GM23338 (cell line): ENCODE data around the gene HFE. TPM values are rescaled to one million over a fixed set of nuclear protein-coding genes. Genes with fewer than 3 reads are reported as not detected.

Source experiments
- ATAC-seq: fragments of 200-7000 bp; cut with Tn5 transposase; 3 replicates; pipeline ENCODE4 v1.9.1; 2020
- DNase-seq: peaks from one replicate; pipeline ENCODE4 v3.0.0-alpha.2; 2015; ENCODE audit warnings: low spot score
- H2AFZ ChIP-seq: fragments of 200-600 bp; sonication (generic); 2 replicates; pipeline ENCODE4 v1.8.0; 2016; ENCODE audit warnings: antibody characterized with exemption, mild to moderate bottlenecking, moderate library complexity
- H3F3A ChIP-seq: fragments of 200-600 bp; sonication (generic); replicated peaks from 2 replicates; pipeline ENCODE4 v1.8.0; 2017; ENCODE audit warnings: antibody characterized with exemption, mixed run types, low read depth
- H3K27ac ChIP-seq: fragments of 200-600 bp; sonication (generic); 2 replicates; pipeline ENCODE4 v1.6.1; 2016; ENCODE audit warnings: low read depth
- H3K27me3 ChIP-seq: fragments of 200-600 bp; sonication (generic); 2 replicates; pipeline ENCODE4 v1.8.0; 2016; ENCODE audit warnings: mild to moderate bottlenecking, mixed run types, moderate library complexity; ENCODE audit not compliant: insufficient read depth
- H3K36me3 ChIP-seq: fragments of 200-600 bp; sonication (generic); 2 replicates; pipeline ENCODE4 v1.8.0; 2016; ENCODE audit warnings: mild to moderate bottlenecking; ENCODE audit not compliant: insufficient read depth
- H3K4me1 ChIP-seq: fragments of 200-600 bp; sonication (generic); 2 replicates; pipeline ENCODE4 v1.8.0; 2016; ENCODE audit warnings: mild to moderate bottlenecking, moderate library complexity; ENCODE audit not compliant: insufficient read depth
- H3K4me2 ChIP-seq: fragments of 200-600 bp; sonication (generic); 2 replicates; pipeline ENCODE4 v1.7.1; 2017; ENCODE audit warnings: mixed run types
- H3K4me3 ChIP-seq: fragments of 200-600 bp; sonication (generic); 2 replicates; pipeline ENCODE4 v1.6.1; 2016; ENCODE audit warnings: mixed run types
- H3K79me2 ChIP-seq: fragments of 200-600 bp; sonication (generic); replicated peaks from 2 replicates; pipeline ENCODE4 v1.8.0; 2017; ENCODE audit warnings: mild to moderate bottlenecking; ENCODE audit not compliant: insufficient read depth
- H3K9me2 ChIP-seq: fragments of 200-600 bp; sonication (generic); 2 replicates; pipeline ENCODE4 v1.8.0; 2017; ENCODE audit not compliant: insufficient read depth
- H4K20me1 ChIP-seq: fragments of 200-600 bp; sonication (generic); replicated peaks from 2 replicates; pipeline ENCODE4 v1.8.0; 2017; ENCODE audit warnings: mild to moderate bottlenecking; ENCODE audit not compliant: insufficient read depth
- H3K27ac Mint-ChIP-seq: 2 replicates; pipeline ENCODE4 v1.8.0; 2020; ENCODE audit warnings: inconsistent platforms, mild to moderate bottlenecking, moderate library complexity, mixed read lengths
- H3K27me3 Mint-ChIP-seq: 3 replicates; pipeline ENCODE4 v1.8.0; 2022; ENCODE audit warnings: low read depth, mild to moderate bottlenecking, moderate library complexity, mixed read lengths, inconsistent platforms; ENCODE audit not compliant: insufficient read depth, poor library complexity
- H3K36me3 Mint-ChIP-seq: 3 replicates; pipeline ENCODE4 v1.8.0; 2021; ENCODE audit warnings: low read depth, mild to moderate bottlenecking, inconsistent platforms, moderate library complexity, mixed read lengths
- H3K4me1 Mint-ChIP-seq: 3 replicates; pipeline ENCODE4 v1.8.0; 2020; ENCODE audit warnings: mild to moderate bottlenecking, inconsistent platforms, mixed read lengths
- H3K4me3 Mint-ChIP-seq: 3 replicates; pipeline ENCODE4 v1.8.0; 2021; ENCODE audit warnings: moderate library complexity, mild to moderate bottlenecking, inconsistent platforms, mixed read lengths
- H3K9me3 Mint-ChIP-seq: 3 replicates; pipeline ENCODE4 v1.8.0; 2020; ENCODE audit warnings: moderate library complexity, mild to moderate bottlenecking, inconsistent platforms, mixed read lengths
- CREB1 ChIP-seq: fragments of 250-450 bp; sonication (Bioruptor Pico); IDR thresholded peaks from 2 replicates; pipeline ENCODE4 v1.5.0; 2020; ENCODE audit warnings: low read depth, mild to moderate bottlenecking, moderate library complexity
- CTCF ChIP-seq, 2 experiments: fragments of 200-600 bp in 1 of 2; sonication (generic) in 1 of 2; conservative IDR thresholded peaks; 2 replicates each; pipeline versions ENCODE4 v1.5.1 to v1.6.1; 2016 to 2017; ENCODE audit warnings: antibody characterized with exemption in 2 of 2, low read depth in 2 of 2, mild to moderate bottlenecking in 2 of 2, moderate library complexity in 1 of 2
- ETS1 ChIP-seq: IDR thresholded peaks from 2 replicates; pipeline ENCODE4 v1.6.1; 2016; ENCODE audit warnings: antibody characterized with exemption
- EZH2phosphoT487 ChIP-seq: fragments of 200-600 bp; sonication (generic); IDR thresholded peaks from one replicate; pipeline ENCODE4 v1.8.1; 2018; ENCODE audit warnings: antibody characterized with exemption; ENCODE audit not compliant: unreplicated experiment
- NANOG ChIP-seq: IDR thresholded peaks from 2 replicates; pipeline ENCODE4 v1.6.1; 2016; ENCODE audit warnings: antibody characterized with exemption, borderline replicate concordance
- POLR2AphosphoS5 ChIP-seq: IDR thresholded peaks from 2 replicates; pipeline ENCODE4 v1.6.1; 2016; ENCODE audit warnings: antibody characterized with exemption, low read depth
- ZNF114 ChIP-seq: fragments of 250-450 bp; sonication (Bioruptor Pico); IDR thresholded peaks from 2 replicates; pipeline ENCODE4 v1.5.0; 2020; ENCODE audit warnings: mild to moderate bottlenecking, moderate library complexity
- ZNF331 ChIP-seq: fragments of 250-450 bp; sonication (Bioruptor Pico); IDR thresholded peaks from 2 replicates; pipeline ENCODE4 v1.5.0; 2020; ENCODE audit warnings: low read depth, mild to moderate bottlenecking, moderate library complexity
- polyA plus RNA-seq: library from polyadenylated mRNA; unstranded; fragments of >200 nt; fragmentation: Nextera tagmentation; extraction: Ambion mirVana; gene quantifications from 2 replicates; pipeline ENCODE4 v1.2.1, GENCODE V29; 2016
- total RNA-seq: library from RNA; depleted of rRNA; stranded (reverse); fragments of >200 nt; shearing (Covaris generic); gene quantifications from 2 replicates; pipeline ENCODE4 v1.2.3, GENCODE V29; 2014

HFE gene
- total and polyA plus RNA-seq, 2 experiments from 2014 or later = 0.53 to 0.63 TPM

GRCh38 chr6:26064619-26065257 lies 22.5 kb upstream of the HFE start:
- Histone ChIP-seq H3K4me3 (no peak overlapping the region), H3K4me1 (no peaks in the 10 kb centered on the region), H3K79me2 (no peaks in the 10 kb centered on the region), H3K27ac (no peak overlapping the region), H3K4me2 (no peak overlapping the region), H3K27me3 (no peaks in the 10 kb centered on the region), H3K9me2 (no peaks in the 10 kb centered on the region), H2AFZ (no peak overlapping the region), H3F3A (no peaks in the 10 kb centered on the region), H3K36me3 (no peaks in the 10 kb centered on the region), H4K20me1 (no peaks in the 10 kb centered on the region)
- Mint-ChIP-seq H3K9me3 (no peaks in the 10 kb centered on the region), H3K4me1 (peaks cover 4% of the 10 kb centered on the region; the same call in 2 of the 3 replicates), H3K4me3 (no peak overlapping the region; the same call in 2 of the 3 replicates), H3K27ac (no peak overlapping the region), H3K36me3 (no peaks in the 10 kb centered on the region), H3K27me3 (peaks cover 7% of the 10 kb centered on the region)
- TF ChIP-seq CTCF (conservative IDR thresholded peaks at IDR 0.05; ENCODE audit: low read depth in 2 of 2) (peak; percentile 77 to 82), ETS1 (no peak), EZH2phosphoT487 (no peak), CREB1 (CRISPR knock-in tag) (0 out of 2 replicates have a peak, but pooled peaks have one; percentile 32), POLR2AphosphoS5 (no peak), ZNF331 (CRISPR knock-in tag) (no peak), ZNF114 (CRISPR knock-in tag) (no peak)
- DNase-seq = peak; percentile 79
- peak; percentile 76 for ATAC-seq

GRCh38 chr6:26065952-26066380 lies 21.3 kb upstream of the HFE start:
- Histone ChIP-seq H3K27me3 (no peaks in the 10 kb centered on the region), H3K4me3 (no peak overlapping the region), H3K27ac (peak overlapping the region; percentile 21; the same call in 1 of the 2 replicates), H3K9me2 (no peaks in the 10 kb centered on the region), H3K4me1 (peaks cover 2% of the 10 kb centered on the region; the same call in 1 of the 2 replicates), H3F3A (no peaks in the 10 kb centered on the region), H3K36me3 (no peaks in the 10 kb centered on the region), H3K79me2 (no peaks in the 10 kb centered on the region), H4K20me1 (no peaks in the 10 kb centered on the region), H2AFZ (no peak overlapping the region), H3K4me2 (no peak overlapping the region)
- H3K27me3 Mint-ChIP-seq = peaks cover 7% of the 10 kb centered on the region
- no peaks in the 10 kb centered on the region for H3K9me3 Mint-ChIP-seq
- DNase-seq = peak; percentile 89
- peak; percentile 86 to 89 for TF ChIP-seq CTCF (conservative IDR thresholded peaks at IDR 0.05; ENCODE audit: low read depth in 2 of 2)
- TF ChIP-seq POLR2AphosphoS5 = no peak
- TF ChIP-seq NANOG = no peak
- no peak for TF ChIP-seq ETS1
- TF ChIP-seq EZH2phosphoT487 = no peak
- no peak overlapping the region for H3K4me3 Mint-ChIP-seq
- no peaks in the 10 kb centered on the region for H3K36me3 Mint-ChIP-seq
- H3K4me1 Mint-ChIP-seq = peaks cover 5% of the 10 kb centered on the region
- ATAC-seq = peak; percentile 88
- H3K27ac Mint-ChIP-seq = peak overlapping the region; percentile 91
